ELF-1 (cell line): ENCODE measurements around the gene MGMT.
A peak's percentile ranks its signal among the peaks of the same experiment; 100 is the strongest.

ENCODE experiments used
- DNase-seq: peaks from one replicate; pipeline ENCODE4 v3.0.0-alpha.2; 2016; ENCODE audit warnings: low read depth, low spot score

Gene MGMT

DNA sequence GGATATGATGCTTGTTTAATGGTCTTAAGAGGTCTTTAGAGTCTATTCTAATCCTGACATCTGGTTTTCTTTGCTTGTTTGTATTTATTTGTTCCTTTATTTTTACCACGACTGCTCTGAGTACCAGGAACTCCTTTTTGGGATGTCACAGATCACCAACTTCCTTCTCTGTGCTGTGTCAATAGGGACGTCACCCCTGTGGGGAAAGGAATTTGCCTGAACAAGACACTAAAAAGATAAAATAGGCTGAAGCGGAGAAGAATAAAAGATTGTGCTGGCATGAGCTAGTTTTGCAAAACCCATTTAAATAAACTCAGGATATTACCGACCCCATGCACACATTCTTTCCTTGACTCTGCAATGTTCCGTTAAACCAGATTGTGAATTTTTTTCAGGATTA, 27.7 kb downstream of the MGMT start:
- peak; percentile 5 for DNase-seq

DNA sequence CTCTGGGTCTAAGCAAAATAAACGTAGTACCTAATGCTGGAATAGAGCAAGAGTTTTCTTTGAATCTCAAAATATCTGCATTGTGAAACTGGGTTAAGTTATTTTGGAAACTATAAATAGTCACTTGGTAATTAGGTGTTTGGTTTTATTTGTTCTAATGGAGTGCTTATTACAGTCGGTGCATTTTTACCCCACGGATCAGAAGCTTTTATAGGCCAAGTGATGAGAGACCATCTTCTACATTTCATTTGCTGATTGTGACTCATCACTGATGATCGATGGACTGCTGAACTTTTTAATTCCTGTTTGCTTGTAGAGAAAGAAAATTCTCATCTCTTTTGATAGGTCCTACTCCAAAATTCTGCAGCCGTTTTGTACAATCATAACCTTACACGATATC, 28.2 kb downstream of the MGMT start:
- no peak for DNase-seq

DNA sequence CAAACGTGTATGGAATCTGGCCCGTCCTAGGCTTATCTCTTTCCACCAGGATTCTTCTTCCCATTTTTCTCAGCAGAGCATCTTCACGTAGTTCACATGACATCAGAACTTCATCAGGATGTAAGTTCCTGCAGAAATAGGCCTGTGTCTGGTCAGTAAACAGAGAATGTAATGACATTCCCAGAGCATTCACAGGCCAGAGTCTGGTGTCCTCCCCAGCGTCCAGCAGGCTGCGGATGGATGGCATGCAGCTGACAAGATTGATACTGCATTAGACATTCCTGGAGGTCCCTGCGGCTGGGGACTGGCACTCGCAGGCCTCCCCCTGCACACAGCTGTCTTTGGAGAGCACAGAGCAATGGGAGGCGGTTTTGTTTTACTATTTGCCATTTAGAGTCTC, 28.7 kb downstream of the MGMT start:
- DNase-seq: peak; percentile 56

DNA sequence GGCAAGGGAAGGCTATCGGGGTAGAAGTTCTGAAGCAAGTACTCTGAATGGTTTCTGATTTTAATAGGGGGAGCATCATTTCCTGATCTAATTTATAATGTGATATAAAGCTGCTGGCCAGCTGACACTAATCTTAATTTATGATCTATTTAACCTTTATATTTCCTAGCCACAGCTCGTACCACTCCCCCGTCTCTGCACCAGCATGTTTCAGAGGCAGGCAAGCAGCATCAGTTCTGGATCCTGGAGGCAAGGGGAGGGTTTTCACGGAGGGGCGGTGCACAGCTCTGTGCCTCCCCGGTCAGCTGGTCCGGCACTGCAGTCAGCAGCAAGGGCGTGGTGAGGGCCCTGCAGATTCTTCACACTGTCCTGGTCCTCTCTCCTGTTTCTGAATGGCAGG, 30.0 kb downstream of the MGMT start:
- no peak for DNase-seq

DNA sequence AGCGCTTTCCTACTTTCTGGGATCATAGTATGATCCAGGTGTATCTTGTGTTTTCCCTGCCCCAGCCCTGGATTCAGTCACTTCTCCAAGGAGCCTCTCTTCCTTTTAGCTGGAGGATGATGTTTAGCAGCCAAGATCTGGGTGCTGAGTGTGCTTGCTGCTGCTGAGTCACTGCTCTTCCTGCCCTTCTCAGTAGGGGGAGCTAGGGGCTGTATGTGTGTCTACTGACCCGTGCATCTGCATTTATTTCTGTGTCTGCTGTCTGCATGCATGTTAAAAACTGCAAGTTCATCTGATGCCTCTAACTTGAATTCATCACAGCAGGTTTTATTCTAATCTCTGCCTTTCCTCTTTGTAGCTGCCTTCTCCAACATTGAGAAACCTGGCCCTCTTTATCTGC, 31.6 kb downstream of the MGMT start:
- no peak for DNase-seq

DNA sequence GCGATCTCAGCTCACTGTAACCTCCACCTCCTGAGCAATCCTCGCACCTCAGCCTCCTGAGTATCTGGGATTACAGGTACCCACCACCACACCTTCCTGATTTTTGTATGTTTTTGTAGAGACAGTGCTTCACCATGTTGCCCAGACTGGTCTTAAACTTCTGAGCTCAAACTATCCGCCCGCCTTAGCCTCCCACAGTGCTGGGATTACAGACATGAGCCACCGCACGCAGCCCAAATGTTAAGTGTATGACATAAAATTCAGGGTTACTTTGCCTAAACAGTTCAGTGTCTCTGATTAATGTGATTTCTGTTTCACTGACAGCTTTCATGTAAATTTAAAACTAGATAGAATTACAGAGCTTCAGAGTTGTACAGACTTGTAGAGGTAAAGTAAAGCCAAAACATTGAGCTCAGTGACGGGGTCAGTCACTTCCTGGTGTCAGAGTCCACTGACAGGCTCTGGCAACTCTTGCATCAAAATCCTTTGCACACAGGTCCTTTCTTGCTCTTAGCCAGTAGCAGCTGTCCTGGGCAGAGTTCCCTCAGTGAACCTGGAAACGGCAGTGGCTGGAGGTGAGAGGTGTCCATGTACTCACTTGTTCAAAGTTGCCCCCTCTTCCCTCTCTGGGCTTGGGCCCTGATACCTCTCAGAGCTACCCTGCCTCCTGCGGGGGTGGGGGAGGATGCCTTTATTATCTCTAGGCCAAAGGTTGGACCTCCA, 33.7 kb downstream of the MGMT start:
- no peak for DNase-seq

GRCh38 chr10:129501652-129502436, 34.8 kb downstream of the MGMT start:
- DNase-seq: no peak

DNA sequence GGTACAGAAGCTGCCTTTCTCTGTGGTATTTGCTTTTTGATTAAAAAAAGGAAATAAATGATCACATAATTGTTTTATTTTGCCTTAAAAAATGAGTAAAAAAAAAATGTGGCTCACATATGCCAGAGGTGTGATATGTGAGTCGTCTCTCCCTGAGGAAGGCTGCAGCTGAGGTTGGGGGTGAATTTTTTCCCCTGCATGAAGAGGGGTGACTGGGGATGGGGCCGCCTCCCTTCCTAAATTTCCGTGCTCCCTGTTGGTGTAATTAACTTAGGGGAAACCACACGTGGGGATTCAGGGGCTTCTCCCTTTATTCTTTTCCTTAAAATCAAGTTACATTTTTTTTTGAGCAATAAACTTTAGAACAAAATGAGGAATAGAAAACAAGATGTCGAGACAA, 35.4 kb downstream of the MGMT start:
- no peak for DNase-seq

GRCh38 chr10:129505500-129506075, 38.5 kb downstream of the MGMT start:
- DNase-seq: no peak

- DNase-seq: no peak
Measured at GRCh38 chr10:129506101-129506797, 39.2 kb downstream of the MGMT start.

- DNase-seq: no peak
Measured at GRCh38 chr10:129507216-129507889, 40.3 kb downstream of the MGMT start.

DNA sequence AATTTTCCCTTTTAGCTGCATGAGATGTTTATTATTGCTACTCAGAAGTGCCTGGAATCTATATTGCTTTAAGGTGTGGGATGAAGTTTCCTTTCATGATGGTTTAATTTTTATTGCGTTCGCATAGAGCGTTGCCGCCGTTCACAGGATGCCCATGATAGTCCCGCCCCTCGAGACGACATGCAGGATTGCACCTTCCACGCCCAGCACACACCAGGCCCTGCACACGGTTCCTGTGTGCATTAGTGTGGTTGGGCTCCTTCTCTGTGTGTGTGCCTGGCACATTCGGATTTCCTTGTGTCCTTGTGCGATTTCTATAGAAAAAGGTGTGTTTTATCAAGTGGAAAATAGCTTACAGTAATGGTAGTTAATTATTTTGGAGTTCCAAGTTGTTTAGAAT, 42.1 kb downstream of the MGMT start:
- DNase-seq: no peak

GRCh38 chr10:129509835-129510234, 42.8 kb downstream of the MGMT start:
- no peak for DNase-seq

DNA sequence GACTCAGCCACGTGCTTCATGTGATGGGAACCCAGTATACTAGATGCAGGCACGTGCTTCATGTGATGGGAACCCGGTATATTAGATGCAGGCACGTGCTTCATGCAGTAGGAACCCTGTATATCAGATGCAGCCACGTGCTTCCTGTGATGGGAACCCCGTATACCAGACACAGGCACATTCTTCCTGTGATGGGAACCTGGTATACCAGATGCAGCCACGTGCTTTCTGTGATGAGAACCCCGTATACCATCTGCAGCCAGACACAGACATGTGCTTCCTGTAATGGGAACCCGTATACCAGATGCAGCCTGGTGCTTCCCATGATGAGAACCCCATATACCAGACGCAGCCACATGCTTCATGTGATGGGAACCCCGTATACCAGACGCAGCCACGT, 44.0 kb downstream of the MGMT start:
- no peak for DNase-seq

GRCh38 chr10:129511758-129512157, 44.7 kb downstream of the MGMT start:
- DNase-seq: no peak

DNA sequence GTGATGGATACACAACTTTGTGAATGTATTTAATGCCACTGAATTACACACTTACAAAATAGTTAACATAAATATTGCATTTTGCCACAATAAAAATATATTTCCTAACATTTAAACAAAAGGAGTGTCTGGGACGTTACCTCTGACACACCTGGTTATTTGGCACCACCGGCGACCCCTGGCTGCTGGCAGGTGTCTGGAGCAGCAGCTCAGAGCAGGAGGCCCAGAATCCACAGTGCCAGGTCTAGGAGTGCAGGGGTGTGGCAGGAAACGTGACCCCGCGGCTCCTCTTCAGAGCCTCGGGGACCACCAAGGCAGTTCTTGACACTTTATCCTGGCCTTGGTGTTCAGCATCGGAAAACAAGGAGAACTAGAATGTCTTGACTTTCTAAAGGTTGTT, 46.3 kb downstream of the MGMT start:
- peak; percentile 13 for DNase-seq

GRCh38 chr10:129514568-129515451, 47.8 kb downstream of the MGMT start:
- no peak for DNase-seq

- no peak for DNase-seq
Measured at GRCh38 chr10:129516846-129517679, 50.0 kb downstream of the MGMT start.

DNA sequence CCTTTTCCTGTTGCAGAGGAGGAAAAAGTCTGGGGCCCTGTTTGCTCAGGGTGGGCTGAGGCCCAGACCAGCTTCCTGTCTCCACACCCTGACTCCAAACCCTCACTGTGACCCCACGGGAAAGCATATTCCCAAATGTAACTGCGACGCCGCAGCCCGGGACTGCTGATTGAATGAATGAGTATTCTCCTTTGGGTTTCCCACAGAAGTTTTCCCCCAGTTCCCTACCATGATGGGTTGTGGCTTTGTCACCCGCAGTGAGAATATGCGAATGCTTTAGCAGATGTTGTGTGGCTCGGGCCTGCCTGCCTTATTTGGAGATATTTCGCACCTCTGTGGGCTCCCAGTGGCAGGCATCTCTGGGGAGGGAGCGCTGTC, 50.6 kb downstream of the MGMT start:
- no peak for DNase-seq

GRCh38 chr10:129518793-129519192, 51.8 kb downstream of the MGMT start:
- DNase-seq: no peak
